HG03520 (cell line): ENCODE measurements around the gene QKI.
"Not testable (repeated sequence)": the region's sequence is repeated elsewhere in the genome, so short reads cannot be mapped to it uniquely, and the experiment has no call there.

Experiments
- ATAC-seq: cut with Tn5 transposase; IDR thresholded peaks from one replicate; pipeline ENCODE4 v1.9.1; 2021; ENCODE audit warnings: mild to moderate bottlenecking, moderate library complexity; ENCODE audit not compliant: unreplicated experiment

QKI gene

GRCh38 chr6:163414117-163414945 is at the start of gene QKI:
Gene QKI (plus strand): TSS chr6:163414718. CDS start chr6:163415194, 476 bp downstream.
- ATAC-seq: peak; percentile 29

DNA sequence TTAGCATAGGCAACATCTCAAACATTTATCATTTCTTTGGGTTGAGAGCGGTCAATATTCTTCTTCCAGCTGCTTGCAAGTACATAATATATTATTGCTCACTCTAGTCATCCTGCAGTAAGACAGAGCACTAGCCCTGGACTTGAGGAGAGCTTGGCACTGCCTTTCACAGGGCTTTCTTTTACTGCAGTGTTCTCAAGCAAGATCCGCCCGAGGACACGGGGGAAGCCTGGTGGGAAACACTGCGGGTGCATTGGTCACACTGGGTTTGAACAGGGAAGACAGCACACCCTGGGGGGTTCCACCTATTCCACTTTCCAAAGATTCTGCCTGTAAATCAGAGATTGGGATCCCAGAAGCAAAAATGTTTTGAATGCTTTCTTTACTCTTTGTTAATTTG is 48.2 kb upstream of the QKI start:
- ATAC-seq: no peak

- no peak for ATAC-seq
These were observed 46.9 kb upstream of the QKI start for GRCh38 chr6:163367497-163368183.

- ATAC-seq: no peak
These were observed 45.4 kb upstream of the QKI start for GRCh38 chr6:163369141-163369540.

DNA sequence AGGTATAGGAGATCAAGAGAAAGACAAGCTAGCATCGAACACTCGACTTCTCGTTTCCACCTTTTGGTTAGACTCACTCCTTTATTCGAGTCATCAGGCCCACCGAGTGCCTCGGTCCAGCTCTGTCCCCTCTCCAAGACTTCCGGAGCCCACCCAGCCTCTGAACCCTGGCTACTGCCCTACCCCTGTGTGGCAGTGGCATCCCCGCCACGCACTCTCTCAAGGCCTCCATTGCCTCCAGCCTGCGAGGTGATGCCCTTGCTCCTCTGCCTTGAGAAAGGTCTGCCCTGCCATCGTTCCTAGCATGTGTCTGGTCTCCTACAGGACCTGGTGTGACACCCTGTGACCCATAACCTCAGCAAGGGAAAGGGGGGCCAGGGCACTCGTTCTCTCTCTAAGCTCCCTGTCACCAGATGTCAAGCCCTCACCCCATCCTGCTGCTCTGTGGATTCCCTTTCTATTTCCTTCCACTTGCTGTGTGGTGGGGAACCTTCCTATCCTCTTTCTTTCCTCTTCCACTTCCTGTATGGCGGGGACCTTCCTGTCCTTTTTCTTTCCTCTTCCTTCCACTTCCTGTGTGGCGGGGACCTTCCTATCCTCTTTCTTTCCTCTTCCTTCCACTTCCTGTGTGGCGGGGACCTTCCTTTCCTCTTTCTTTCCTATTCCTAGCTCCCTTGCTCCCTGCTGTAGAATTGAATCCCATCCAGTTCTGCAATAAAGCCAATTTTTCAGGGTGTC is 44.7 kb upstream of the QKI start:
- no peak for ATAC-seq

GRCh38 chr6:163370464-163371117 is 43.9 kb upstream of the QKI start:
- ATAC-seq: no peak

GRCh38 chr6:163371129-163371528 is 43.4 kb upstream of the QKI start:
- no peak for ATAC-seq

DNA sequence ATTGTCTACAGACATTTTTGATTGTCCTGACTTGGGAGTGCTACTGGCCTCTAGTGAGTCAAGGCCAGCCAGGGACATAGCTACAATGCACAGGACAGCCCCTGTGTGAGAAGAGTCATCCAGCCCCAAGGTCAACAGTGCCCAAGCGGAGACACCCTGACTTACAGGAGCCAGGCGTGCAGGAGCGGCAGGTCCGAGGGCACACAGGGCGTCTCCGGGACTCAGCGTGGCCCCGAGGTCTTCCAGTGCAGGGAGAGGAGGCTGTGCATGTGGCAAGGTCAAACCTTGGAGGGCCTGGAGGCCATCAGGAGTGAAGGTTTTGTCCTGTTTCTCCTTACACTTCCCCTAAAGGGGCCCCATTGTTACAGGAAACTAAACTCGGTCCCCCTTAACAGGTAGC is 41.3 kb upstream of the QKI start:
- no peak for ATAC-seq

DNA sequence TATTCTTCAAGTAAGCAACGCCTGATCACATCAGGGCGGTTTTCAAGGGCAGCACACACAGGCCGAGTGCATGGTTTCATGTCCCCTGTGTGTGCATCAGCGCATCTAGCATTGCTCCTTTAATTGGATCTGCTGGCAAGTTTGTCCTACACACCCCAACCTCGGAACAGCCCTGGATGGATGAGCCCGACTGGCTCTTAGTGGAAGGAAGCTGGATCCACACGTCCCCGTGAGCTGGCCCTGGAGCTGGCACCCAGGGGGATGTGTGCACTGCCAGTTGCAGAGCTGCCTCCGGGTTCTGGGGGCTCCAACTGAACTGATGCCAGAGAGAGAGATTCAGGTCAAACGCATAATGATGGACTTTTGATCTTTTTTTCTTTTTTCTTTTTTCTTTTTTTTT is 39.2 kb upstream of the QKI start:
- no peak for ATAC-seq

DNA sequence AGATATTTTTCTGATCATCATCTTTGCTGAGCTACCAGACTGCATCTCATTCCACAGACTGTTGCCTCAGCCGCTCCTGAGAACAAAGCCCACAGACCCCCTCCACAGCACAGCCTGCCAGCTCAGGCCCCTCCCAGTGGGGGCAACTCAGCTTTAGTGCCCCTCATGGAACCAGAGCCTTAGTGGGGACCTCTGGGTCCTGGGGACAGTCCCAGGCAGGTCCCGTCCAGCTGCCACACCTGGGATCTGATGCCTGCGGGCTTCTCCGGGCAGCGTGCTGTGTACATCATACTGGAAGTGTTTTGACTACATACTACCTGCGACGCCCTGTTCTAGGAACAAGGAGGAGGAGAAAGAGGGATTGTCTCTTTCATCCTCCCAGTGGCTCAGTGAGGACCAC is 38.3 kb upstream of the QKI start:
- ATAC-seq: no peak

DNA sequence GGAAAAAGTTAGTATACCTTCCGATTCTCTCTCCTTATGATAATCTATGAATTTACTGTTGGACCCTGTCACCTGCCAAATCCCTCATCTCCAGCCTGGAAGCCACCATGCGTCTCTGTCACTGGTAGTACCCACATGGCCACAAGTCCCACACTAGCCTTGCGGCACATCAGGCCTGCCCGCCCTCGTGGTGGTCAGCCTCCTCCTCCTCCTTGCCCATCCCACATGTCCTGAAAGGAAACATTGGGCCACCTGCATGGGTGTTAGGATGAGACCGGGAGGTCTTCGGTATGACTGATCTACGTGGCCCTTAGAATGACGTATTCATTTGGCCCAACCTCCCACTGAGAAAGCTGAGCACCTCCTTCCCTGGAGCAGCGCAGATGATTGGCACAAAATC is 37.0 kb upstream of the QKI start:
- no peak for ATAC-seq

- no peak for ATAC-seq
These were observed 34.3 kb upstream of the QKI start for GRCh38 chr6:163380216-163380615.

GRCh38 chr6:163381118-163381756 is 33.3 kb upstream of the QKI start:
- ATAC-seq: no peak

DNA sequence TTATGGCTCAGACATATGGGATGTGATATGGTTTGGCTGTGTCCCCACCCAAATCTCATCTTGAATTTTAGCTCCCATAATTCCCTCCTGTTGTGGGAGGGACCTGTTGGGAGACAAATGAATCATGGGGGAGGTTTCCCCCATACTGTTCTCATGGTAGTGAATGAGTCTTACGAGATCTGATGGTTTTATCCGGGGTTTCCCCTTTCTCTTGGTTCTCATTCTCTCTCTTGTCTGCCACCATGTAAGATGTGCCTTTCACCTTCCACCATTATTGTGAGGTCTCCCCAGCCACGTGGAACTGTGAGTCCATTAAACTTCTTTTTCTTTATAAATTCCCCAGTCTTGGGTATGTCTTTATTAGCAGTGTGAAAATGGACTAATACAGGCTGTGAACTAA is 31.1 kb upstream of the QKI start:
- ATAC-seq: not testable (repeated sequence)

DNA sequence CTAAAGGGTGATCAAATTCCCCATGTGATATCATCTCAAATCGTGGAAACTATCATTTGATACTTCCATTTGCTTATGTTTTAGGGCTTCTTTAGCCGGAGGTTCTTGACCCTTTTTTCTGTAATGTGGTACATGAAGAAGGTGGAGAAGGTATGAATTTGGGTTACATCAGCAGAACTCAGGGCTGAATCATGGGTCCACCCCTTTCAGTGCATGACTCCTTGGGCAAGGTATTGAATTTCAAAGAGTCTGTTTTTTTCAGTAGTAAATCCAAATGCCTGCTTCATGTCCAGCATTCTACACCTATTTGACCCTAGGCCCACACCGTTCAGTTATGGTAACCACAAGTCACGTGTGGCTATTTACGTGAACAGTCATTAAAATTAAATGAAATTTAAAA is 30.6 kb upstream of the QKI start:
- ATAC-seq: no peak

DNA sequence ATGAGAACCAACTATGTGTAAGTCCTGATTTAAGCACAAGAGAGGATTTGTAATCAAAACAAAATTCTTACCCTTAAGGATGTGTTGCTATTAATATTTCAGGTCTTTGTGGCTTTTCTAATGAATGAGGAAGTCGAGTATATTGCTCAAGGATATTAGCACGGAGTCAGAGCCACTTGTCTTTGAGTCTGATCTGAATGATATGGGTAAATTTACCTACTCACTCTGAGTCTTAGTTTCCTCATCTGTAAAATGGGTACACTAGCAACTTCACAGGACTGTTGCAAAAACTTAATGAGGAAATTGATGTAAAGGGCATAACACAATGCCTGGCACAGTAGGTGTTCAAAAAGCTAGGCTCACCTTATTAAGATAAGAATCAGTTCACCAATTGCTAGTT is 30.0 kb upstream of the QKI start:
- ATAC-seq: no peak

DNA sequence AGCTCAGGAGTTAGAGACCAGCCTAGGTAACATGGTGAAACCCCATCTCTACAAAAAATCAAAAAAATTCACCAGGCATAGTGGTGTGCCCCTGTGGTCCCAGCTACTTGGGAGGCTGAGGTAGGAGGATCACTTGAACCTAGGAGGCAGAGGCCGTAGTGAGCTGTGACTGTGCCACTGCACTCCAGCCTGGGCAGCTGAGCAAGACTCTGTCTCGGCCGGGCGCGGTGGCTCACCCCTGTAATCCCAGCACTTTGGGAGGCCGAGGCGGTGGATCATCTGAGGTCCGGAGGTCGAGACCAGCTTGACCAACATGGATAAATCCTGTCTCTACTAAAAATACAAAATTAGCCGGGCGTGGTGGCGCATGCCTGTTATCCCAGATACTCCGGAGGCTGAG is 29.0 kb upstream of the QKI start:
- not testable (repeated sequence) for ATAC-seq

DNA sequence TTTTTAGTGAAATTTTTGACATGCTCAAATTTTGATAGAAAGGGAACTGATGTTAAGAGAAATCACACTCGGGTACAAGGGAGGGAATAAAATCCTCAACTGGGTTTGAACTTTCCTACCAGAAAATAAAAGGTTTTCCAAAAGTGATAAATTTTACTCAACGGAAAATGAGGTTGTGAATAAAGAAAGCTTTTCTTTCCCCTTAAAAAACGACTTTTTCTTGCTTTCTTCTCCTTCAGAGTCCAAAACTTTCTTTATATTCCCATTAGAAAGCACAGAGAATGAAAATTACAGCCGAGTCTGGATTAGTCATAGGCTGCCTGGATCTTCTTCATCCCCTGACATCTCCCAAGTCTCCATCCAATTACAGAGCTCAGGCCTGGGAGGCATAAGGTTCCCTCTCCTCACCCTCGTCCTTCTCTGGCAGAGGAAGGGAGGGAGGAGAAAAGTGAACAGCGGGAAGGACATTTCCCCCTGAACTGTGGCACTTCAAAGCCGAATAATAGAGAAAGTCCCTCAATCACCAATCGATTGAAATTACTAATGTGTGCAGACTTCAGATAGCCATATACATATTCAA is 28.1 kb upstream of the QKI start:
- no peak for ATAC-seq

DNA sequence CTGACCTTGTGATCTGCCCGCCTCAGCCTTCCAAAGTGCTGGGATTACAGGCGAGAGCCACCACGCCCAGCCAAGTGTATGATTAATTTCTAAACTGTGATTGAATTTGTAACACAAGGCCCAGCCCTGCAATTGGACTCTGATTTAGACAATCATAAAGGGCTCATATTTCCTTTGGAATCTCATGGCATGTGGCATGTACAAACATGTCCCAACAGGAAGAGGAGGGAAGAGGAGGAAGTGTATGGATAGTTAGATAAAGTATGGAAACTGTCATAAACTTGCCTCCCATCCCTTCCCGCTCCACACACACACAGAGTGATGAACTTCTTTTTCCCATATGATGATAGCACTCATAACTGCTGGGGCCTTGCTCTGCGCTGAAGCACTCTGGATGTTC is 27.2 kb upstream of the QKI start:
- ATAC-seq: no peak

- no peak for ATAC-seq
These were observed 25.2 kb upstream of the QKI start for GRCh38 chr6:163389354-163389753.
